Astrocyte of the spinal cord (primary cell): ENCODE measurements around the gene VWA5B2.

ENCODE experiments used
- DNase-seq: peaks from one replicate; pipeline ENCODE4 v3.0.0; 2011; ENCODE audit warnings: low read depth, low spot score
- H3K4me3 ChIP-seq: 2 replicates; pipeline ENCODE4 v1.5.1; 2011; ENCODE audit warnings: low read depth, mild to moderate bottlenecking, low read length, moderate library complexity
- CTCF ChIP-seq: IDR thresholded peaks from 2 replicates; pipeline ENCODE4 v1.5.1; 2012; ENCODE audit warnings: low read depth, mild to moderate bottlenecking, low read length, inconsistent platforms
- in situ Hi-C: cut with HindIII; loops from 2 replicates; pipeline ENCODE4 v1.10.0; 2017; ENCODE audit warnings: low sequenced_read_pairs

Gene VWA5B2

GRCh38 chr3:184196536-184196935 is 32.8 kb upstream of the VWA5B2 start:
- TF ChIP-seq CTCF = no peak
- no peak overlapping the region for H3K4me3 ChIP-seq
- DNase-seq = no peak
- in situ Hi-C loops = no loop called here

GRCh38 chr3:184198509-184198908 is 30.9 kb upstream of the VWA5B2 start:
- DNase-seq = no peak
- in situ Hi-C loops = no loop called here
- H3K4me3 ChIP-seq = no peak overlapping the region
- TF ChIP-seq CTCF = no peak

- TF ChIP-seq CTCF = no peak
- no peak for DNase-seq
- in situ Hi-C loops = no loop called here
These were observed 28.6 kb upstream of the VWA5B2 start for GRCh38 chr3:184200825-184201224.

GRCh38 chr3:184203526-184203925 is 25.9 kb upstream of the VWA5B2 start:
- no peak overlapping the region for H3K4me3 ChIP-seq
- in situ Hi-C loops = no loop called here
- TF ChIP-seq CTCF = no peak
- DNase-seq = no peak

More at GRCh38 chr3:184200825-184201224, 28.6 kb upstream of the VWA5B2 start:
- no peak overlapping the region for H3K4me3 ChIP-seq

- in situ Hi-C loops = no loop called here
- H3K4me3 ChIP-seq = no peak overlapping the region
- no peak for DNase-seq
- no peak for TF ChIP-seq CTCF
These were observed 20.1 kb upstream of the VWA5B2 start for GRCh38 chr3:184209146-184209923.

GRCh38 chr3:184211297-184211696 is 18.1 kb upstream of the VWA5B2 start:
- no peak for DNase-seq
- in situ Hi-C loops = no loop called here
- TF ChIP-seq CTCF = no peak
- no peak overlapping the region for H3K4me3 ChIP-seq
